Jurkat, Clone E6-1 (cell line): ENCODE results near the gene PTPRCAP.
"Not testable (repeated sequence)": the region's sequence is repeated elsewhere in the genome, so short reads cannot be mapped to it uniquely, and the experiment has no call there.

ENCODE experiments used
- DNase-seq: peaks from one replicate; pipeline ENCODE4 v3.0.0-alpha.2; 2011; ENCODE audit warnings: low read depth, low spot score
- H3K4me3 ChIP-seq: 2 replicates; pipeline ENCODE4 v1.5.1; 2011; ENCODE audit warnings: mild to moderate bottlenecking, low read length, control low read depth, moderate library complexity

The PTPRCAP gene

DNA sequence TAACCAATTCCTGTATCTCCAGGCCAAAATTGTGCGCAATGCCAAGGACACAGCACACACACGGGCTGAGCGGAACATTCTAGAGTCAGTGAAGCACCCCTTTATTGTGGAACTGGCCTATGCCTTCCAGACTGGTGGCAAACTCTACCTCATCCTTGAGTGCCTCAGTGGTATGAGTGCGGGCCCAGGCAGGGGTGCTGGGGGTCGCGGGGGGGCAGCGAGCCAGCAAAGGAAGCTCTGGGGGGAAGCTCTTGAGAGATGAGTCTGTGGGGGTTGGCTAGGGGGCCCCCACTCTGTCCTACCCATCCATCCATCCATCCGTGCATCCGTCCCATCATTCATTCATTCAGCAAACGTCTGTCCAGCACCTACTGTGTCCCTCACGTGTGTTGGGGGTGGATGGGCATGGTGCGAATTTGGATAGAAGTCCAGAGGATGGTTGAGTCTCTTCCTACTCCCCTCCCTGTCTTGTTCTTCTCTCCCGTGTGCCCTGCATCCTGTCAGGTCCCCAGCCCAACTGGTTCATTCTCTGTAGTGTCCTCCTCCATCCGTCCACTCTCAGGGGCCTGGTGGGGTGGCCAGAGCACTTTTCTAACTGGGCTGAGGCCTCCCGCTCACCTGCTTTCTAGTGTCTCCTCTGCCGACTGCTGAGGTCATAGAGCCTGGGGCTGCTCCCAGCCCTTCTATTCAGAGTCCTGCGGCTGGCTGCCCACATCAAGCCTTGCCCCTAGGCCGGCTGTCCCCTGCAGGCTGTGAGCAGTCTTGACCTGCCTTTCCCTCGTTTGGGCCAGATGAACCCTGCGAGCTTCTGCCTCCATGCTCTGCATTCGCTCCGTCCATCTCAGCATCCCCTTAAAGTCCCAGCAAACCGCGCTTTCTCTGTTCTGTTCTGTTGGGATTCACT, 5.9 kb downstream of the PTPRCAP start:
- no peak overlapping the region for H3K4me3 ChIP-seq
- DNase-seq: no peak

GRCh38 chr11:67429722-67430121, 7.8 kb downstream of the PTPRCAP start:
- no peak for DNase-seq
- no peak overlapping the region for H3K4me3 ChIP-seq

- peak overlapping the region; percentile 100 for H3K4me3 ChIP-seq
- DNase-seq: no peak
Measured at GRCh38 chr11:67429038-67429668, 8.3 kb downstream of the PTPRCAP start.

GRCh38 chr11:67428052-67429001, 9.2 kb downstream of the PTPRCAP start, which contains the start of gene RPS6KB2:
Gene RPS6KB2, plus strand, starts transcription at chr11:67428494. Its CDS starts 52 bp downstream, at chr11:67428546.
- H3K4me3 ChIP-seq: peak within 1 kb of the TSS; percentile 100

GRCh38 chr11:67427364-67427859, 10.1 kb downstream of the PTPRCAP start:
- not testable (repeated sequence) for DNase-seq

More at GRCh38 chr11:67428052-67429001, 9.2 kb downstream of the PTPRCAP start, which contains the start of gene RPS6KB2:
- DNase-seq: peak; percentile 97

GRCh38 chr11:67423891-67424613, 13.4 kb downstream of the PTPRCAP start:
- no peak for DNase-seq

More at GRCh38 chr11:67427364-67427859, 10.1 kb downstream of the PTPRCAP start:
- peak overlapping the region; percentile 100 for H3K4me3 ChIP-seq

GRCh38 chr11:67423466-67423865, 14.0 kb downstream of the PTPRCAP start:
- no peak for DNase-seq

More at GRCh38 chr11:67423891-67424613, 13.4 kb downstream of the PTPRCAP start:
- no peak overlapping the region for H3K4me3 ChIP-seq

DNA sequence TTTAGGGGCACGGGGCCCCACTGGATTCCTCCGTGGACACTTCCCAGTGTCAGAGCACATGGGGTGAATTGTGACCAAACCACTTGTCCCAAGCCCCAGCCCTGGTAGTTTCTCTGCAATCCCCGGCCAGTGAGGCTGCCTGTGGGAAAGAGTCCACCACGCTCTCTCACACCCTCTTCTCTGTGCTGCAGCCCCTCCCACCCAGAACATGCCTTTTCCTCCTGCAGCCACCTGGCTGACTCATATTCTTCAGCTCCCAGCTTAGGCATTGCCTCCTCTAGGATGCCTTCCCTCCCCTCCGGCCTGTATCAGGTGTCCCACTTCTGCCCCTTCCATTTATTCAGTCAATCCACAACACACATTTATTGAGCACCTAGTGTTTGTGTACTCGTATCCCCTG, 14.6 kb downstream of the PTPRCAP start:
- no peak for DNase-seq
- no peak overlapping the region for H3K4me3 ChIP-seq

More at GRCh38 chr11:67423466-67423865, 14.0 kb downstream of the PTPRCAP start:
- H3K4me3 ChIP-seq: no peak overlapping the region

DNA sequence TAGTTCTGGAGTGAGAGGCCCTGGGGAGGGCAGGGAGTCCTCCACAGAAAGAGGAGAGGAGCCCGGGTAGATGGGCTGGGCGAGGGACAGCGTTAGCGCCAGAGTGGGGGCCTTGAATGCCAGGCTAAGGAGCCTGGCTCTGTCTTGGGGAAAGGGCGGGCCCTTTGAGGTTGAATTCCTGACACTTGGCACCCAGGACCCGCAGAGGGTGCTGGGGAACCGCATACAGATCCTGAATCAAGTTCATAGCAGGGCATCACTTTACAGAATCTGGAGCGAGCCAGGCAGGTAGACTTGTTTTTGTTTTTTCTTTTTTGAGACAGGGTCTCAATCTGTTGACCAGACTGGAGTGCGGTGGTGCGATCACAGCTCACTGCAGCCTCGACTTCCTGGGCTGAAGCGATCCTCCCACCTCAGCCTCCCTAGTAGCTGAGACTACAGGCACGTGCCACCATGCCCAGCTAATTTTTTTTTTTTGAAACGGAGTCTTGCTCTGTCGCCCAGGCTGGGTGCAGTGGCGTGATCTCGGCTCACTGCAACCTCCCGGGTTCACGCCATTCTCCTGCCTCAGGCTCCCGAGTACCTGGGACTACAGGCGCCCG, 16.0 kb downstream of the PTPRCAP start:
- no peak for DNase-seq
- 0 out of 2 replicates have a peak overlapping the region, but pooled peaks have one; percentile 16 for H3K4me3 ChIP-seq

DNA sequence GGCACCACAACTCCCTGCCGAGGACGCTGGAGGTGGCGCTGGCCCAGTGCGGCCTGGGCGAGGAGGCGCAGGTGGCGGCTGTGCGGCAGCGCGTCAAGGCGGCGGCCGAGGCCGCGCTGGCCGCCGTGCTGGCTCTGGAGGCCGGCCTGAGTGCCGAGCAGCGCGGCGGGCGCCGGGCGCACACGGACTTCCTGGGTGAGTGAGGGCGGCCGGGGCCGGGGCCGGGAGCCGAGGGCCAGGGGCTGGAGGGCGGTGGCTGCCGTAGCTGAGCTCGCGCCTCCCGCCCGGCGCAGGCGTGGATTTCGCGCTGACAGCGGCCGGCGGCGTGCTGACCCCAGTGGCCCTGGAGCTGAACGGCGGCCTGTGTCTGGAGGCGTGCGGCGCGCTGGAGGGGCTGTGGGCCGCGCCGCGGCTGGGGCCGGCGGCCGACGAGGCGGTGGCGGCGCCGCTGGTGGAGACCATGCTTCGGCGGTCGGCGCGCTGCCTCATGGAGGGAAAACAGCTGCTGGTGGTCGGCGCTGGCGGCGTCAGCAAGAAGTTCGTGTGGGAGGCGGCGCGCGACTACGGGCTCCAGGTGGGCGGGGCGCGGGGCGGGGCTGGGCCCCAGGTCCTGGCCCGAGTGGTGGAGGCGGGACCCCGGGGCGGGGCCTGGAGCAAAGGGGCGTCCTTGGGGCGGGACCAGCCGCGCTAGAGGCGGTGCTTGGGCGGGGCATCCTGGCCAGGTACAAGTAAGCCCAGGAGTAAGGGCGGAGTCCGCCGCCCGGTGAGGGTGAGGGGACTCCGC, 16.6 kb downstream of the PTPRCAP start:
- H3K4me3 ChIP-seq: peak overlapping the region; percentile 49
- DNase-seq: peak; percentile 88

GRCh38 chr11:67420147-67420645, 17.3 kb downstream of the PTPRCAP start:
- DNase-seq: no peak
- H3K4me3 ChIP-seq: peak overlapping the region; percentile 49

GRCh38 chr11:67419325-67420049, 18.0 kb downstream of the PTPRCAP start:
- peak overlapping the region; percentile 7 for H3K4me3 ChIP-seq
- no peak for DNase-seq

- peak overlapping the region; percentile 7 for H3K4me3 ChIP-seq
- DNase-seq: no peak
Measured at GRCh38 chr11:67418476-67419281, 18.8 kb downstream of the PTPRCAP start.

- no peak for DNase-seq
Measured at GRCh38 chr11:67417425-67417824, 20.1 kb downstream of the PTPRCAP start.

More at GRCh38 chr11:67417425-67417824, 20.1 kb downstream of the PTPRCAP start:
- H3K4me3 ChIP-seq: peak overlapping the region; percentile 15; the same call in 1 of the 2 replicates
